HG03060 (cell line): Measurements from ENCODE around the gene APMAP.
"Not testable (repeated sequence)": the region's sequence is repeated elsewhere in the genome, so short reads cannot be mapped to it uniquely, and the experiment has no call there.

ENCODE experiments used
- ATAC-seq: cut with Tn5 transposase; IDR thresholded peaks from one replicate; pipeline ENCODE4 v1.9.1; 2021; ENCODE audit warnings: low read depth, moderate number of reproducible peaks; ENCODE audit not compliant: unreplicated experiment

The APMAP gene

GRCh38 chr20:25008388-25009217, 16.1 kb upstream of the APMAP start:
- ATAC-seq: no peak

DNA sequence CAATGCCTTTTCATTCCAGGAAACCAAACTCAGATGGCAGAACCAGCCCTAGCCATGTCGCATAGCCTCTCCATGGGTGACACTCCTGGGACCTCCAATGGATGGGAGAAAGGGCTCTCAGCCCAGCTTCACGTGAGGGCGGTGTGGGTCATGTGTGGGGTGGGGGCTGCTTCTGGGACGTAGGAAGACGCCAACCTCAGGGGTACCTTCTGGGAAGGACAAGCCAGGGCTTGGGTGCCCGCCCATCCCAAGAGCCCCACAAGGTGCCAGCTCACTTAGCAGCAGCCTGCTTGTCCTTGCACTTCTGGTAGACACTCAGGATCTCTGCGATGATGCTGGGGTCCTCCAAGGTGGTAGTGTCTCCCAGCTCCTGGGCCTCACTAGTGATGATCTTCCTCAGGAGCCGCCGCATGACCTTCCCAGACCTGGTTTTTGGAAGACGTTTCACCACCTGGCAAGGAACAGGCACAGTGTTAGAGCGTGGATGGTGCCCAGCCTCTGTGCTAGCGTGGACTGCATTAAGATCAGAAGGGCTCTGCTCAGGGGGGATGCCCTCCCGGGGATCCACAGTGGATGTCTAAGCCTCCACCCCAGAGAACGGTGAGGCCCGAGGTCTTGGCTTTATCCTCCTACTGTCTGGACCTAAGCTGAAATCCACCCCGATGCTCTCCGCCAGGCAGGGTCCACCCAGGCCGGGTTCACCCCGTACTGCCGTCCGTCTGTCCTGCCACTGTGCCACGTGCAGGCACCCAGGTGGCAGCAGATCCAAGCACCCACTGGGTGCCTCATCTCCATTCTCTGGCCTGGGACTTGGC, 15.1 kb upstream of the APMAP start:
- no peak for ATAC-seq

- no peak for ATAC-seq
Observed at GRCh38 chr20:25006431-25007167, 14.0 kb upstream of the APMAP start.

DNA sequence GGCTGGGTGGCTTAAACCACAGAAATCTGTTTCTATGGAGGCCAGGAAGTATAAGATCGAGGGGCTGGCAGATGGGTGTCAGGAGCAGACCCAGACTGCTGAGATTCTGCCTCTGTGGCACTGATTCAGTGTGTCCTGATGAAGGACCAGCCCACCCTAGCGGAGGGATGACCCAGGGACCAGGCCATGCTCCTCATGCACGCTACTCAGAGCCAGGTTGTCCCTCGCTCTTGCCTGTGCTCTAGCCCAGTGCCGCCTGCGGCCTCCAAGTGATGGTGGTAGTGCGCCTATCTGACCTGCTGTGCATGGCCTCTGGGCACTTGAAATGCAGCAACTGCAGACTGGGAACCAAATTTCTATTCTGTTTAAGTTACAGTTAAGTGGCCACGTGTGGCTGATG, 13.1 kb upstream of the APMAP start:
- ATAC-seq: no peak

DNA sequence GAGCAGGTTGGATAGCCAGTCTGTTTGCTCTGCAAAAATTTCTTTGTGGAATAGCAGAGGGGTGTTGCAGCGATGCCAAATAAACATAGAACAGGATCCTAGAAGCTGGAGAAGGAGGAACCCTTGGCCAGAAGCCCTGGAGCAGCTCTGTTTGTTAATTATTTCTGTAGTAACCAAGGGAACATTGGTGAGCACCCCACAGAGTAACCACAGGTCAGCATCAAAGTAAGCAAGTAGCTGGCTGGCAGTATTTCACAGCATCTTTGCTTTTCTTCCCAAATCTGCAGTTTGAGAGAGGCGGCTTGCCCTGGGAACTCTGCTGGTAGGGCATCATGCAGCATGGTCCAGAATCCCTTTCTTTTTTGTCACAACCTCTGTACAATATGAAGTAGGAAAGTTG, 12.7 kb upstream of the APMAP start:
- no peak for ATAC-seq

GRCh38 chr20:25003002-25003401, 10.5 kb upstream of the APMAP start:
- no peak for ATAC-seq

- ATAC-seq: not testable (repeated sequence)
Observed at GRCh38 chr20:25001323-25001722, 8.8 kb upstream of the APMAP start.

DNA sequence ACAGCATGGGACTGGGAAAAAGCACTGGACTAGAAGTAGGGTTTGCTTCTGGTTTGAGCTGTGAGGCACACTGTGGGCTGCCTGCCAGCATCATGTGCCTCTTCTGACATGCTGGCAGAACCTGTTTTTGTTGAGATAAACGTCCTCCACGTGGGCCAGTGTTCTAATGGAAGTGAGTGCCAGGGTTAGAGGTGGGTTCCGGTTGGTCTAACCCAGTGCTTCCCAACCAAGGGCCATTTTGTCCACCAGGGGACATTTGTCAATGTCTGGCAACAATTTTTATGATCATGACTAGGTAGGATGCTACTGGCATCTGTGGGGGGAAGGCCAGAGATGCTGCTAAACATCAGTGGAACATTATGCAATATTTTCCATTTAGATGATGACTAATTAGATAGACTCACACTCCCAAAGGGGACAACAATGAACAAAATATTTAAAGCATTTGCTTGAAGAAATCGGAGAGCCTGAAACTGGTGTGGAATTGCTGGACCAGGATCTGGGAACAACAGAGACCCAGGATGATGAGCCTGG, 7.8 kb upstream of the APMAP start:
- ATAC-seq: no peak

- ATAC-seq: no peak
Observed at GRCh38 chr20:24999568-24999967, 7.0 kb upstream of the APMAP start.

DNA sequence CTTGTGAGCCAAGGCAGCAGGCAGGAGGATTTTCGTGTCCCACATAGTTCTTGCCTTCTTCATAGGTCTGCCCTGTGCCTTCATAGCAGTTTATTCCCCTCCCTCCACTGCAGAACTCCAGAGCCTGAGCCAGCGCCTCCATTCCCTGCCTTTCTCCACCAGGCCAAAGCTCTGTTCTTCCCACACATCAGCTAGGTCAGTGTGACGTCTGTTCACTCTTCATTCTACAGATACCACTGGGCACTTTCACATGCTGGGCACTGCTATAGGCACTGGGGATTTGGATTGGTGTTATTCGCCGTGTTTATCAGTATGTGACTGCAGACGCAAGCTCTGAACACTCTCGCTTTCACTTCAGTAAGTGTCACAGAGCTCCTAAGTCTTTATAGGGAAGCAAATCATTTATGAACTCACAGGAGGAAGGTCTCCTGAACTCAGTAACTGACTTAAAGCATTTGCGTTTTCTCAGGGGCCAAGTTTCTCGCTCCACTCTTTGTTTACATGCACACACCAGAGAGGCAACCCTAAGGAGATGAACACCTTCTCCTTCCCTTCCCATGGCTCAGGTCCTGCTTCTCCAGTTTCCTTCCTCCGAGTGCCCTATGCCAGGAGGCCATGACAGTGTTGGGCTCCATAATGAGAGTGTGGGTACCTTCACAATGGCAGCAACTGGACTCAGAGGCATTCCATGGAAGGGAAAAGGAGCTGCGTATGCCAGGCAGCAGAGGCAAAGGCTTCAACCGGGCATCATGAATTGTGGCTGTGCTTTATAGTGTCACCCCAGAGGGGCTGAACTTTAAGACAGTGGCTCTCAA, 6.3 kb upstream of the APMAP start:
- no peak for ATAC-seq

DNA sequence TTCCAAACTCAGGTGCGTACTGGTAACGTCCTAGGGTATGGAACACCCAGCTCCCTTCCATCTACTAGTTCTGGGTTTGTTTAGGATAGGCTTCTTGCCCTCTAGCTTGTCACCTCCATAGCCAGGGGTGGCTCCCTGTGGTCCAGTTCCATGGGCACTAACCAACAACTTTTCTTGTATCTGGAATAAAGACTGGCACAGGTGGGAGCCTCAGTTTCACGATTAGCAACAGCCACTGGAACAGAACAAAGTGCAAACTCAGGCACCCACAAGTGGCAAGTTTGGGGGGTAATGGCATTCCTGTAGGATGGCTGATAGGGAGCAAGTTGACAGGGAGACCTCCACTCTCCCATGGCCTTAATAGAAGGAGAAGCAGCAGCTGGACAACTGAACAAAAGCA, 5.6 kb upstream of the APMAP start:
- ATAC-seq: no peak

- no peak for ATAC-seq
Observed at GRCh38 chr20:24996449-24997377, 4.2 kb upstream of the APMAP start.

- ATAC-seq: no peak
Observed at GRCh38 chr20:24995741-24996448, 3.3 kb upstream of the APMAP start.

DNA sequence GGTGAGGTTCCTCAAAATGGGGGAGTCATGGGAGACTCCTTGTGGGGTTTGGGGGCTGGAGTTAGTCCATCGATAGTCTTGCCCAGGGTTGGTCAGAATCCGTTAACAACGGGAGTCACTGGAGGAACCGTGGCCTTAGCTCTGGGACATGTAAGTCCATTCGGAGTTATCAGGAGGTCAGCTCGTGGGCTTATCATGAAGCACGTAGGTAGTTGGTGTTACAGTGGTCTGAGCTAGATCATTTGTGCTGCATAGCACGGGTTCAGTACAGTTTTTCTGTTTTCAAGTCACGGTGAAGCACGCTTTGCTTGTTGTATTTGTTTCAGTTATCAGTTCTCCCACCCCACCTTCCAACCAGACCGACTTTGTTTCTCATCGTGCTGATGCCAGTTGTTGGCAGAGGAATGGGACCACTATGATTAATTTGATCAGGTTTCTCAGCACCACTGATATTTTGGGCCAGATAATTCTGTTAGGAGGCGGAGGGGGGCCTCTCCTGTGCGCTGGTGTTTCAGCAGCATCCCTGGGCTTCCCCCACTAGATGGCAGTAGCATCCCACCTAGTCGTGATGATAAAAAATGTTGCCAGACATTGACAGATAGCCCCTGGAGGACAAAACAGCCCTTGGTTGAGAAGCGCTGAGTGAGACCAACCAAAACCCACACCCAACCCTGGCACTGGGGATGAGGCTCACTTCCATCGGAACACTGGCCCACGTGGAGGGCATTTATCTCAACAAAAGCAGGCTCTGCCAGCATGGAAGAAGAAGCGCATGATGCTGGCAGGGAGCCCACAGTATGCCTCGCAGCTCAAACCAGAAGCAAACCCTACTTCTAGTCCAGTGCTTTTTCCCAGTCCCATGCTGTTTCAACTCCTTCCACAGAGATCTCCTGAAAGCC, 2.2 kb upstream of the APMAP start:
- no peak for ATAC-seq

GRCh38 chr20:24994186-24994465, 1.6 kb upstream of the APMAP start:
- ATAC-seq: no peak

- no peak for ATAC-seq
Observed at GRCh38 chr20:24993337-24994185, 1.0 kb upstream of the APMAP start.
